Measurements from ENCODE around the gene HTR2A. TPM values are rescaled to one million over a fixed set of nuclear protein-coding genes. Genes with fewer than 3 reads are reported as not detected.

HTR2A gene
- total RNA-seq, 1 donor from 2014 or later = not detected

- Histone ChIP-seq H3K4me3 (no peak overlapping the region), H3K27me3 (no peaks in the 10 kb centered on the region), H3K4me1 (no peaks in the 10 kb centered on the region), H3K9me3 (no peaks in the 10 kb centered on the region), H3K36me3 (no peaks in the 10 kb centered on the region), H3K27ac (no peak overlapping the region)
- DNase-seq (ENCODE audit: low spot score in 2 of 2) = no peak
- intact Hi-C loops (cut with DNase I) = no loop called here
- TF ChIP-seq CTCF (IDR thresholded peaks at IDR 0.05) = no peak
Measured at GRCh38 chr13:46860722-46861121, 36.1 kb downstream of the HTR2A start.

- intact Hi-C loops (cut with DNase I) = no loop called here
- Histone ChIP-seq H3K4me3 (no peak overlapping the region), H3K27ac (no peak overlapping the region), H3K9me3 (no peaks in the 10 kb centered on the region), H3K27me3 (no peaks in the 10 kb centered on the region), H3K36me3 (no peaks in the 10 kb centered on the region), H3K4me1 (no peaks in the 10 kb centered on the region)
- DNase-seq (ENCODE audit: low spot score in 2 of 2) = no peak
- TF ChIP-seq CTCF (IDR thresholded peaks at IDR 0.05) = no peak
Measured at GRCh38 chr13:46858776-46859175, 38.1 kb downstream of the HTR2A start.

- no peak for TF ChIP-seq CTCF (IDR thresholded peaks at IDR 0.05)
- H3K36me3 ChIP-seq = no peaks in the 10 kb centered on the region
- no peak for DNase-seq (ENCODE audit: low spot score in 2 of 2)
- H3K9me3 ChIP-seq = no peaks in the 10 kb centered on the region
- no peaks in the 10 kb centered on the region for H3K4me1 ChIP-seq
- H3K27ac ChIP-seq = no peak overlapping the region
- intact Hi-C loops (cut with DNase I) = no loop called here
- H3K4me3 ChIP-seq = no peak overlapping the region
- H3K27me3 ChIP-seq = no peaks in the 10 kb centered on the region
Measured at GRCh38 chr13:46858163-46858562, 38.7 kb downstream of the HTR2A start.

GRCh38 chr13:46855664-46856063, 41.2 kb downstream of the HTR2A start:
- no peaks in the 10 kb centered on the region for H3K36me3 ChIP-seq
- TF ChIP-seq CTCF (IDR thresholded peaks at IDR 0.05) = no peak
- H3K4me3 ChIP-seq = no peak overlapping the region
- no peaks in the 10 kb centered on the region for H3K4me1 ChIP-seq
- intact Hi-C loops (cut with DNase I) = no loop called here
- H3K27ac ChIP-seq = no peak overlapping the region
- H3K9me3 ChIP-seq = no peaks in the 10 kb centered on the region
- H3K27me3 ChIP-seq = no peaks in the 10 kb centered on the region
- DNase-seq (ENCODE audit: low spot score in 2 of 2) = no peak

GRCh38 chr13:46855166-46855565, 41.7 kb downstream of the HTR2A start:
- no peaks in the 10 kb centered on the region for H3K27me3 ChIP-seq
- no peaks in the 10 kb centered on the region for H3K9me3 ChIP-seq
- no peak for TF ChIP-seq CTCF (IDR thresholded peaks at IDR 0.05)
- H3K27ac ChIP-seq = no peak overlapping the region
- H3K4me3 ChIP-seq = no peak overlapping the region
- DNase-seq (ENCODE audit: low spot score in 2 of 2) = no peak
- no peaks in the 10 kb centered on the region for H3K4me1 ChIP-seq
- intact Hi-C loops (cut with DNase I) = no loop called here
- H3K36me3 ChIP-seq = no peaks in the 10 kb centered on the region

GRCh38 chr13:46852168-46852567, 44.7 kb downstream of the HTR2A start:
- no peak for TF ChIP-seq CTCF (IDR thresholded peaks at IDR 0.05)
- H3K4me3 ChIP-seq = no peak overlapping the region
- no peaks in the 10 kb centered on the region for H3K27me3 ChIP-seq
- no peak for DNase-seq (ENCODE audit: low spot score in 2 of 2)
- no peak overlapping the region for H3K27ac ChIP-seq
- intact Hi-C loops (cut with DNase I) = no loop called here
- H3K9me3 ChIP-seq = no peaks in the 10 kb centered on the region
- H3K4me1 ChIP-seq = no peaks in the 10 kb centered on the region
- H3K36me3 ChIP-seq = no peaks in the 10 kb centered on the region
